NAMALWA (cell line): ENCODE data around the gene PPDPF.
"Not testable (repeated sequence)": the region's sequence is repeated elsewhere in the genome, so short reads cannot be mapped to it uniquely, and the experiment has no call there.

Experiments used
- DNase-seq: peaks from one replicate; pipeline ENCODE4 v3.0.0-alpha.2; 2015; ENCODE audit warnings: low spot score

Gene PPDPF

GRCh38 chr20:63551068-63551467 is 30.5 kb downstream of the PPDPF start:
- DNase-seq = peak; percentile 41

- DNase-seq = peak; percentile 80
These were observed 32.1 kb downstream of the PPDPF start for GRCh38 chr20:63552481-63553249.

- peak; percentile 91 for DNase-seq
These were observed 32.8 kb downstream of the PPDPF start for GRCh38 chr20:63553251-63553932.

- DNase-seq = peak; percentile 73
These were observed 33.3 kb downstream of the PPDPF start, which contains the start of gene FNDC11 for GRCh38 chr20:63553933-63554290. Gene FNDC11, plus strand, starts transcription at chr20:63554159. Its CDS starts 1,505 bp downstream, at chr20:63555664.

GRCh38 chr20:63554361-63555278 is 34.1 kb downstream of the PPDPF start:
- peak; percentile 43 for DNase-seq

- DNase-seq = no peak
These were observed 35.3 kb downstream of the PPDPF start for GRCh38 chr20:63555661-63556381.

- no peak for DNase-seq
These were observed 36.4 kb downstream of the PPDPF start for GRCh38 chr20:63556873-63557478.

- DNase-seq = no peak
These were observed 36.9 kb downstream of the PPDPF start for GRCh38 chr20:63557481-63557891.

- DNase-seq = no peak
These were observed 38.4 kb downstream of the PPDPF start for GRCh38 chr20:63558804-63559484.

- DNase-seq = not testable (repeated sequence)
These were observed 39.1 kb downstream of the PPDPF start for GRCh38 chr20:63559485-63560332.

GRCh38 chr20:63560333-63560805 is 39.8 kb downstream of the PPDPF start:
- no peak for DNase-seq

- no peak for DNase-seq
These were observed 40.5 kb downstream of the PPDPF start for GRCh38 chr20:63560856-63561609.

- DNase-seq = no peak
These were observed 41.2 kb downstream of the PPDPF start for GRCh38 chr20:63561624-63562396.

GRCh38 chr20:63562461-63563224 is 42.1 kb downstream of the PPDPF start:
- no peak for DNase-seq

GRCh38 chr20:63563225-63563935 is 42.8 kb downstream of the PPDPF start:
- no peak for DNase-seq

GRCh38 chr20:63564036-63564810 is 43.7 kb downstream of the PPDPF start:
- DNase-seq = no peak
